ENCODE results near the gene ADIPOR1.
"Not testable (repeated sequence)": the region's sequence is repeated elsewhere in the genome, so short reads cannot be mapped to it uniquely, and the experiment has no call there.

Gene ADIPOR1

DNA sequence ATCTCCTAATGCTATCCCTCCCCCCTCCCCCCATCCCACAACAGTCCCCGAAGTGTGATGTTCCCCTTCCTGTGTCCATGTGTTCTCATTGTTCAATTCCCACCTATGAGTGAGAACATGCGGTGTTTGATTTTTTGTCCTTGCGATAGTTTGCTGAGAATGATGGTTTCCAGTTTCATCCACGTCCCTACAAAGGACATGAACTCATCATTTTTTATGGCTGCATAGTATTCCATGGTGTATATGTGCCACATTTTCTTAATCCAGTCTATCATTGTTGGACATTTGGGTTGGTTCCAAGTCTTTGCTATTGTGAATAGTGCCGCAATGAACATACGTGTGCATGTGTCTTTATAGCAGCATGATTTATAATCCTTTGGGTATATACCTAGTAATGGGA is 21.7 kb downstream of the ADIPOR1 start:
- not testable (repeated sequence) for DNase-seq (ENCODE audit: low read depth)

DNA sequence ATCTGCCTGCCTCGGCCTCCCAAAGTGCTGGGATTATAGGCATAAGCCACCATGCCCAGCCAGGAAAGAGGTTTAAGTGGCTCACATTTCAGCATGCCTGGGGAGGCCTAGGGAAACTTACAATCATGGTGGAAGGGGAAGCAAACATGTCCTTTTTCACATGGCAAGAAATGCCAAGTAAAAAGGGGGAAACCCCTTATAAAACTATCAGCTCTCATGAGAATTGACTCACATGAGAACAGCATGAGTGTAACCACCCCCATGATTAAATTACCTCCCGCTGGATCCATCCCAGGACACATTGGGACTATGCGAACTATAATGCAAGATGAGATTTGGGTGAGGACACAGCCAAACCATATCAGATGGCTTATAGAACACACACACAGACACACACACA is 22.3 kb downstream of the ADIPOR1 start:
- DNase-seq (ENCODE audit: low read depth) = no peak

DNA sequence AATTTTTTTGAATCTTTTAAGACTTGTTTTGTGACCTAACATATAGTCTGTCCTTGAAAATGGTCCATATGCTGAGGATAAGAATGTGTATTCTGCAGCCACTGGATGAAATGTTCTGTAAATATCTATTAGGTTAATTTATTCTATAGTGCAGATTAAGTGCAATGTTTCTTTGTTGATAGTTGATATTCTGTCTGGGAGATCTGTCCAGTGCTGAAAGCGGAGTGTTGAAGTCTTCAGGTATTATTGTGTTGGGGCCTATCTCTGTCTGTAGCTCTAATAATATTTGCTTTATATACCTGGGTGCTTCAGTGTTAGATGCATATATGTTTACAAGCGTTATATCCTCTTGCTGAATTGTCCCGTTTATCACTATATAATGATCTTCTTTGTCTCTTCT is 23.4 kb downstream of the ADIPOR1 start:
- no peak for DNase-seq (ENCODE audit: low read depth)

DNA sequence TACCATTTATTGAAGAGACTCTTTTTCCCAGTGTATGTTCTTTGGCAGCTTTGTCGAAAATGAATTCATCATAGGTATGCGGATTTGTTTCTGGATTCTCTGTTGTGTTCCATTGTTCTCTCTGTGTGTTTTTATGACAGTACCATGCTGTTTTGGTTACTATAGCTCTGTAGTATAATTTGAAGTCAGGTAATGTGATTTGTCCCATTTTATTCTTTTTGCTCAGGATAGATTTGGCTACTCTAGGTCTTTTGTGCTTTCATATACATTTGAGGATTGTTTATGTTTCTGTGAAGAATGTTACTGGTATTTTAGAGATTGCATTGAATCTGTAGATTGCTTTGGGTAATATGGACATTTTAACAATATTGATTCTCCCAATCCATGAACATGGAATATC is 25.6 kb downstream of the ADIPOR1 start:
- no peak for DNase-seq (ENCODE audit: low read depth)

DNA sequence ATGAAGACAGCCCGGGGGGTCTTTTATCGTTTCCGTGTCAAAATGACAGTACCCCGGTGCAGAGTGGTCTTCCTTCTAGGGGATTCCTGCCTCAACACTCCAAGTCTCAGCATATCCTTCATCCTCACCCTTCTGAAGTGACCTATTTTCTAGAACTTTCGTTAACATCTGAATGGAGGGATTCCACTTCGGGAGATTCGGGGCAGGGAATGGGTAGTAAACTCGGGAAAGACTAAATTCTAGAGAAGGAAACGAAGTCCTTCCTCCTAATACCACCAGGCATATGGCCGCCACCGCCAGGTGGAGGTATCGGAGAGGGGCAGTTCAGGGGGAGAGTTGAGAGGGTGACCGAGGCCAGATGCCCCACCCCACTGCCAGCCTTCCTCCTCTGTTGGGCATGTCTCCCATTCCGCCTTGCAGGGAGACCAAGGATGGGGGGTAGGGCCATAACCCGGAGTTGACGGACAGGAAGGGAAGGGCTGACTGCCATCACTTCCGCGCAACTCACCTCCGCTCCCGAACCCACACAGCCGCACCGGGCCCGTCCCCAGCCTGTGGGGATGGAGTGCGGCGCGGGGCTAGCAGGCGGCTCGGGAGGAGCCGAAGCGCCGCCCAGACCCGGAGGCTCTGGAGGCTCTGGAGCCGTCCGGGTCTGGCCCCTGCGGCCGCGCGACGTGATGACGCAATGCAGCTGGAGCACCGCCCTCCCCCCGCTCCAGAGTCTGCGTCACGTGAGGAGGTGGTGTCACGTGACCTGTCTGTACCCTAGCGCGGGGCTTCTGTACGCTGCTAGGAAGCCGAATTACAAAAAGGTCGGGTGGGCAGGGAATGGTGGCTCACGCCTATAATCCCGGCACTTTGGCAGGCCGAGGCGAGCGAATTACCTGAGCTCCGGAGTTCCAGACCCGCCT is 31.3 kb downstream of the ADIPOR1 start, which contains the start of gene KLHL12:
KLHL12 (minus strand) TSS at position 654 of the 911 bp plus-strand sequence. CDS start 2,072 bp downstream, outside the sequence.
- peak; percentile 91 for DNase-seq (ENCODE audit: low read depth)

DNA sequence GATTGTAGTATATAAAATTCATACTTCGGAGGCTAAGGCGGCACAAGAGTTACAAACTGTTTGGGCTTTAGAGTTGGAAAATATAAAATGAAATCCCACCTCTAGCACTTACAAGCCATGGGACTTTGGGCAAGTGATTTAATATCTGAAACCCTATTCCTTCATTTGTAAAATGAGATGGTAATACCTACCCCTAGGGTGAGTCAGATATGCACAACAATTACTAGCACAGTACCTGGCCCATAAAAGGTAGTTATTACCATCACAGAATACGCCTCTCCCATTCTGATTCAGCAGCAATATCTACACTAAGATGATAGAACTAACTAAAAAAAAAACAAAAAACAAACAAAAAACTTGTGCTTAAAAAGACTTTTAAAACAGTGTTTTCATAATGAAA is 34.6 kb downstream of the ADIPOR1 start:
- no peak for DNase-seq (ENCODE audit: low read depth)

DNA sequence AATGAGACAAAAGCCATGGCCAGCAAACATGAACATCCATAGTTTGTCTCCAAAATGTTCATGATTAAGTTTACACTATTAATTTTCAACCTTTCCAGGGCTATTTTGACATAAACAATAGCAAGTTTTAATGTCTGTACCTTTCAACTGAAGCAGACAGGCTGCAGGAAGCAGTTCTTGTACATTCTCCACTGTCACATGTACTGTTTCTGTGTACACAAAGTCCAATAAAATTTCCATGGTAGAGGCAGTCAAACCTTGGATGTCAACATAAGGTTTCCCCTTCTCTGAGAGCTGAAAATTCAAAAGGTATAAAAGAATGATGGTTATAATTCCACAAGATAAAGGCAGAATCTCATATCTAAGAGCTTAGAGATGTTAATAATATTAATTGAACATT is 38.5 kb downstream of the ADIPOR1 start:
- no peak for DNase-seq (ENCODE audit: low read depth)

DNA sequence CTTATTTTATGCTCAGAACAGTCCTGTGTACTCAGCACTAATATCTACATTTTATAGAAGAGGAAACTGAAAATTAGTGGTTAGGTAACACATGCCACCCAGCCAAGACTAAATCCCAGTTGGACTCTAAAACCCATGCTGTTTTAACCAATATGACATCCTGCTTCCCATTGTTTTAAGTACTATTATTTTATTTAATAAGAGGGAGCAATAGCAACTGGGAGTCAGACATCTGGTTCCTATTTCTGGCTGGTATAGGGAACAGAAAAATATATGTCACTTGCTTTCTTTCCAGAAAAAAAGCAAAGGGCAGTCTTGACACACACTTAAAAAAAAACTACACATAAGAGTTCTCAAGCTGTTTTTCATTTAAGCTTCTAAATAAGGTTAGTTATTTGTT is 43.0 kb downstream of the ADIPOR1 start:
- DNase-seq (ENCODE audit: low read depth) = no peak

DNA sequence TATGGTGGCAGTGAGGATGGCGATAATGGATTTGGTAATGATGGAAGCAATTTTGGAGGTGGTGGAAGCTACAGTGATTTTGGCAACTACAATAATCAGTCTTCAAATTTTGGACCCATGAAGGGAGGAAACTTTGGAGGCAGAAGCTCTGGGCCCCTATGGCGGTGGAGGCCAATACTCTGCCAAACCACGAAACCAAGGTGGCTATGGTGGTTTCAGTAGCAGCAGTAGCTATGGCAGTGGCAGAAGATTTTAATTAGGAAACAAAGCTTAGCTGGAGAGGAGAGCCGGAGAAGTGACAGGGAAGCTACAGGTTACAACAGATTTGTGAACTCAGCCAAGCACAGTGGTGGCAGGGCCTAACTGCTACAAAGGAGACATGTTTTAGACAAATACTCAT is 45.6 kb downstream of the ADIPOR1 start:
- not testable (repeated sequence) for DNase-seq (ENCODE audit: low read depth)

DNA sequence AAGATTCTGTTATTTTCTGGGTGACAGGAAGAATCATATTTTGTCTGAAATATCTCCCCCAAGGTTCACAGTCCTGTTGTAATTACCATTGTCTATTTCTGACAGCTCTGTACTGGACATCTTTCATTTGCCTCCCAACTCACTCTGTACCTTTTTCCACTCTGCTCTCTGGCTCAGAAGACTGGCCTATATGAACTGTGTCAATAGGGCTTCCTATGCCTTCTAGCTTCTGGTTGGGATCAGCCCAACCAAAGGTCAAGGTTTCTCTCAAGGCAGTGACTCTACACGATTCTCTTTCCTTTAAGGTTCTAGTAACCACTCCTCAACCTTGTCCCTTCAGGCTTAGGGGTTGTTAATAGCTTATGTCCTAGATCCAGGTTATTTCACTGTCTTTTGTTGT is 48.6 kb downstream of the ADIPOR1 start:
- DNase-seq (ENCODE audit: low read depth) = no peak

DNA sequence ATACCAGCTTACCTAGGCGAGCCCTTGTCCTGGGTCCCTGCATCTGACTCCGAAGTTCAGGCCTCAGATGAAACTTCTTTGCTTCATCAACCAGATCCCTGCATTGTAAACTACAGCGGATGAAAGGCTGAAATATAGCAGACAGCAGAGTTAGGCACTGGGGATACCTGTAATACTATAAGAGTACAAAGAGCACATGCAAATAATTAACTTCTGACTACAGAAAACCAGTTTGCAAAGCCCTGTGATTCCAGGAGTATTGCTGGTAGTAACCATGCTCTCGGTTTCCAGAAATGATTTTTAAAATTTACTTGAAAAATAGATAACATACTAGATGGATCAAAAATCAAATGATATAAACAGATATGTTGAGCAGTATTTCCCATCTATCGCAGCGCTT is 49.1 kb downstream of the ADIPOR1 start:
- DNase-seq (ENCODE audit: low read depth) = no peak

DNA sequence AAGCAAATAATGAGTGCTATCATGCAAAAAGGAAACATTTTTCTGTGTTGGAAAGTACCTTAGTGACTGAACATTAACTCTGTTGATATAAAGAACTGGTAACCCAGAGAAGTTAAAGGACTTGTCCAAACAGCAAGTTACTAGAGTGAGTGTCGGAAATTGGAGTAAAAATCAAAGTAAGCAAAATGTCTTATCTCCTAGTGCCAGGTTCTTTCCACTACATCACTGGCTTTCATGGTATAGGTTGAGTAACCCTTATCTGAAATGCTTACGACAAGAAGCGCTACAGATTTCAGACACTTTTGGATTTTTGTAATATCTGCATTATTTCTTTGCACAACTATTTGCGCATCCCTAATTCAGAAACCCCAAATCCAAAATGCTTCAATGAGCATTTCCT is 52.8 kb downstream of the ADIPOR1 start:
- DNase-seq (ENCODE audit: low read depth) = no peak

DNA sequence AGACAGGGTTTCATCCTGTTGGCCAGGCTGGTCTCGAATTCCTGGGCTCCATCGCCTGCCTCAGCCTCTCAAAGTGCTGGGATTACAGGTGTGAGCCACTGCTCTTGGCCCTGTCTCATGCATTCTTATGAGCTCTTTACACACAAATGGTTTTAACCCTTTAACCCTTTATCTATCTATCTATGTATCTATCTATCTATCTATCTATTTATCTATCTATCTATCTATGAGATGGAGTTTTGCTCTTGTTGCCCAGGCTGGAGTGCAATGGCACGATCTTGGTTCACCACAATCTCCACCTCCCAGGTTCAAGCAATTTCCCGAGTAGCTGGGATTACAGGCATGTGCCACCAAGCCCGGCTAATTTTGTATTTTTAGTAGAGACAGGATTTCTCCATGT is 54.3 kb downstream of the ADIPOR1 start:
- not testable (repeated sequence) for DNase-seq (ENCODE audit: low read depth)

DNA sequence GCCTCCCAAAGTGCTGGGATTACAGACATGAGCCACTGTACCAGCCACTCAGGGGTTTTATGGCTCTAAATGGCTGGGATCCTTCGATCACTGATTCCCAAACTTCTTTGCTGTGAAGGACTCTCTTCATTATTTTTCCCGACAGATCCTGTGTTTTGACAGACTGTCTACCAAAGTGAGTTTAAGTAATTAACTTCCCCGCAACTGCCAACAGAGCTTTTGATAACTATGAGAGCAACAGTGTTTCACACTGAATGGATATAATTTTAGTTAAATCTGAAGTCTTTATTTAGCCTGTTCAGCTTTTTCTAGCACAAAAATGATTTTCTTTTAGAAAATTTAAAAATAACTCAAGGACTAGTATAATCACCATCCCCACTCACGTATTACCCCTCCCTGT is 56.6 kb downstream of the ADIPOR1 start:
- no peak for DNase-seq (ENCODE audit: low read depth)

DNA sequence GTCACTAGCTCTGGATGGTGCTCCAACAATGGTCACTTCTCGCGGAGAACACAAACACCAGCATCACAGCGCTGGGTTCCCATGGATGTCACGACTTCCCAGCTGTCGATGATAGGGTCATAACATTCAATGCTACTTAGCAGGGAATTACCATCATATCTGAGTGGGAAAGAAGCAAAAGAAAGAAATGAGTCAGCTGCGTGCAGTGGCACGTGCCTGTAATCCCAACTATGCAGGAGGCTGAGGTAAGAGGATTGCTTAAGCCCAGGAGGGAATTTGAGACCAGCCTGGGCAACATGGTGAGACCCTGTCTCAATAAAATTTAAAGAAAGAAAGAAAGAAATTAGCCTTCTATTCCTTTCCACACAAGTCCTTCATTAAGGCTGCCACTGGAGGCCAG is 65.6 kb downstream of the ADIPOR1 start:
- no peak for DNase-seq (ENCODE audit: low read depth)

Measured in T-helper 22 cell (primary cell).